A204.1 (cell line): ENCODE data around the gene B4GALT6.
"Not testable (repeated sequence)": the region's sequence is repeated elsewhere in the genome, so short reads cannot be mapped to it uniquely, and the experiment has no call there.

Source experiments
- FAIRE-seq: peaks from 2 replicates; lab custom pipeline; 2012; peaks lifted over from hg19 to GRCh38; lab: Jason Lieb, UNC

The B4GALT6 gene

GRCh38 chr18:31684279-31685096 lies at the start of gene B4GALT6:
Gene B4GALT6 (minus strand): TSS chr18:31684581. CDS start chr18:31684426, 155 bp downstream.
- no peak for FAIRE-seq

GRCh38 chr18:31731628-31732027 lies 47.2 kb upstream of the B4GALT6 start:
- FAIRE-seq: no peak

DNA sequence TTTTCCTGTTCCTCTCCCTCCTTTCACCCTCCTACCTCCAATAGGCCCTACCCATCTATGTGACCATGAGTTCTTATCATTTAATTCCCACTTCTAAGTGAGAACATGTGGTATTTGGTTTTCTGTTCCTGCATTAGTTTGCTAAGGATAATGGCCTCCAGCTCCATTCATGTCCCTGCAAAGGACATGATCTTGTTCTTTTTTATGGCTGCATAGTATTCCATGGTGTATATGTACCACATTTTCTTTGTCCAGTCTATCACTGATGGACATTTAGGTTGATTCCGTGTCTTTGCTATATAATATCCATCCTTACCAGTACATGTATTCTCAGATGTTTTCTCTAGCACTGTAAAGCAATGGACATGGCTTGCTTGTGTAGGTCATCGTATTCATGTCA lies 44.8 kb upstream of the B4GALT6 start:
- not testable (repeated sequence) for FAIRE-seq

- no peak for FAIRE-seq
These were observed 39.8 kb upstream of the B4GALT6 start for GRCh38 chr18:31723990-31724711.

- FAIRE-seq: no peak
These were observed 39.2 kb upstream of the B4GALT6 start for GRCh38 chr18:31723639-31723989.

- peak; percentile 32 for FAIRE-seq
These were observed 38.1 kb upstream of the B4GALT6 start for GRCh38 chr18:31722369-31722957.

DNA sequence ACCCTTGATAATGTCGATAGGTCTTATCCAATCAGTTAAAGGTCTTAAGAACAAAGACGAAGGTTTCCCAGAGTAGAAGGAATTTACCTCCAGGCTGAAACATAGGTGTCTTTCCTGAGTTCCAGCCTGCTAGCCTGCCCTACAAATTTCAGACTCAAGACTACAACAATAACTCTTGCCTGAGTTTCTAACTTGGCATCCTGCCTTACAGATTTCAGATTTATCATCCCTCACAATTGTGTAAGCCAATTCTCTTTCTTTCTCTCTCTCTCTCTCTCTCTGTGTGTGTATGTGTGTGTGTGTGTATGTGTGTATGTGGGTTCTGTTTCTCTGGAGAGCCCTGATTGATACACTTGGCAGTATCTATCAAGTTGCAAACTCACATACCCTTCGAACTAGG lies 37.2 kb upstream of the B4GALT6 start:
- no peak for FAIRE-seq

DNA sequence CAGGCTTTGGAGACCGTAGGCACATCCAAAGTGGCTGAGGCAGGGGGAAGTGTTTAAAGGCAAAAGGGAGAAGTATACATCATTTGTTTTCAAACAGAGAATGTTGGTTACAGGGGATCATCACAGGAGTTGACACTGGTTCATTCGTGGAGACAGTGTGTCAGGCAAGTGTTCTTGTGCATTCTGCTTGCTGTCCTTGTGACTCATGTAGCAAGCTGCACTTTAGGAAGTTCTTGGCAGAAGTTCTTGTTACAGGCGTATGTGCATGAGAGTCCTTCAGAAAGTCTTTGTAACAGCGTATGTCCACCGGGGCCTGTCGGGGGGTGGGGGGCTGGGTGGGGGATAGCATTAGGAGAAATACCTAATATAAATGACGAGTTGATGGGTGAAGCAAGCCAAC lies 36.5 kb upstream of the B4GALT6 start:
- no peak for FAIRE-seq

DNA sequence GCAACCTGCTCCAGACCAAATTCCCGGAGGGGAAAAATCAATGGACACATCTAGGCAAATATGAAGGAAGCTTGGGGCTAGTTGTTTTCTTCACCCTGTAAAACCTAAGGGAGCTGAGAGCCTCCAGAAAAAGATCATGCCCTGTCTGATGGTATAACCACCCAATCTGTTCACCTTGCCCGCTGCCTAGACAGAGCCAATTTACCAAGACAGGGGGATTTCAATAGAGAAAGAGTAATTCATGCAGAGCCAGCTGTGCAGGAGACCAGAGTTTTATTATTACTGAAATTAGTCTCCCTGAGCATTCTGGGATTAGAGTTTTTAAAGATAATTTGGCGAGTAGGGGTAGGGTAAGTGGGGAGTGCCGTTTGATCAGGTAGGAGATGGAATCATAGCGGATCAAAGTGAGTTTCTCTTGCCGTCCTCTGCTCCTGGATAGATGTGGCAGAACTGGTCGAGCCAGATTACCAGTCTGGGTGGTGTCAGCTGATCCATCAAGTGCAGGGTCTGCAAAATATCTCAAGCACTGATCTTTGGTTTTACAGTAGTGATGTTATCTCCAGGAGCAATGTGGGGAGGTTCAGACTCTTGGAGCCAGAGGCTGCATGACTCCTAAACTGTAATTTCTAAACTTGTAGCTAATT lies 35.1 kb upstream of the B4GALT6 start:
- no peak for FAIRE-seq

DNA sequence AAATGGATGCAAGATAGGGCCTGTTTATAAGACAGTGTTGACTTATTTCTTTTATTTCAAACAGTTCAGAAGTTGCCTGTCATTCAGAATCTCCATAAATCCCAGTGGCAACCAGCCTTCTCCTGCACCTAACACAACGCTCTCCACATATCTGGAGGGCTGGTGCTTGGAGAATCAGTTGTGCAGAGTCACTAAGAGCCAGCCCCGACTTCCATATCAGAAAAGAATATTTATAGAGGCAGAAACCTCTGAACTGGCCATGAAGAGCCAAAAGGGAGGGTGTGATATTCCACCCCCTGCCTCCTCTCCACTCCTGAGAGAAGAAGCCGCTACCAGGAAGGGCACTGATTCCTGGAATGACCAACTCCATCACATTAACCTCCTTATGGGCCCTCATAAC lies 34.0 kb upstream of the B4GALT6 start:
- FAIRE-seq: no peak

DNA sequence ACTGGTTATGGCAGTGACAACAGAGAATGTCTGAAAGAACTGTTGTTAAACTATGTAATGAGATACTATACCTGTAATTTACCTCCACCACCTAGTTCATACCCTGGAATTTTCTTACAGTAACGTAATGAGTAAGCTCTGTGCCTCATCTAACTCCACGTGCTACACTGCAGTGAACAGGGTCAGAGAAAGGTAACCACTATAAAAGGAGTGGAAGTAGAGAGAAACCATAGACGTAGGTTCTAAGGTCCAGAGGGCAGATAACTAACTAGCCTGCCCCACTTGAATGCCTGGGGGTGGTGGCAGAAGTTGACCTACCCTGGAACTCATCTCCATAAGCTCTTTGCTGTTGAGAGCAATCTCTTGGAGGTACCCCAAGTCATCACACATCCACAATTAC lies 32.0 kb upstream of the B4GALT6 start:
- no peak for FAIRE-seq

DNA sequence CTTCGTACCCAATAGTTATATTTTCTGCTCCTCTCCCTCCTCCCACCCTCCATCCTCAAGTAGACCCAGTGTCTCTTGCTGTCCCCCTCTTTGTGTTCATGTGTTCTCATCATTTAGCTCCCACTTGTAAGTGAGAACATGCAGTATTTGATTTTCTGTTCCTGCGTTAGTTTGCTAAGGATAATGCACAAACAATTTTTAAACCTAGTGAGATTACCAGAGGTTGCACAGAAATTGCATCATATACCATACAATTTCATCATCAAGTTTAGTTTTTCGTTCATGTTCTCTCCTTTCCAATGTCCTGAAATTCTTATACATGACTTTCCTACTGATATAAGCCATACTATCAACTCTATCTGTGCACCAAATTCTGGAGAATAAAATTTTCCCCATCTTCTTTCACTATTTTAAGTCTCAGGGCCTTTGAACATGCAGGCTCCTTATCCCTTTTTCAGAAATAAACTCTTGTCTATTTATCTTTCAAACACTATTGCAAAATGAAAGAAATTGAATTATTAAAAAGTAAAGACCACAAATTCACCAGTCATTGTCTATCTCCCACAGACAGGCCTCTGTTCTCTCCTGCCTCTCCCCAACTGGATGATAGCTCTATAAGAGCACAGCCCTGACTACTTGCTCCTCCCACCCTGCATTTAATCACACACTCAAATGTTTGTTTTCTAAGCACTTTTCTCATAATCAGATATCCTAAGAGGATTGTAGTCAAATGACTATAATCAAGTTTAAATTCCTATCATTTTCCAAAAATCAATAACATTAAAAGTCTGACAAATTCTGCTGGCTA lies 27.2 kb upstream of the B4GALT6 start:
- FAIRE-seq: no peak

DNA sequence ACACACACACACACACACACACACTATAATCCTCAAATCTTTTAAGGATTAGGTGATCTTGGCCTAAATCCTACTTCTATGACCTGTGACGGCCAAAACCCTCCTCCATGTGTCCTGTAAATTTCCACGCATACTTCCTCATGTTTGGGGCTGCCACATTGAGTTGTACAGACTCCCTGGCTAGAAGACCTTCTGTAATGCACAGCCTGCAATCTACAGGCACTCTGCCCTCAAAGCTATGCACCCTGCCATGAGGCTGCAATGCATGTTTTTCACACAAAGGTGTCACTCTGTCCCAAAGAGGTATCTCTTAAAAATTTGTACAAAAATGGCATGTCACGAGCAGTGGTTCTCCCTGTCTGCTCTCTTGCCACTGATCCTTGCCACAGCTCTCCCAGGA lies 26.4 kb upstream of the B4GALT6 start:
- no peak for FAIRE-seq

GRCh38 chr18:31707815-31708214 lies 23.4 kb upstream of the B4GALT6 start:
- FAIRE-seq: no peak

DNA sequence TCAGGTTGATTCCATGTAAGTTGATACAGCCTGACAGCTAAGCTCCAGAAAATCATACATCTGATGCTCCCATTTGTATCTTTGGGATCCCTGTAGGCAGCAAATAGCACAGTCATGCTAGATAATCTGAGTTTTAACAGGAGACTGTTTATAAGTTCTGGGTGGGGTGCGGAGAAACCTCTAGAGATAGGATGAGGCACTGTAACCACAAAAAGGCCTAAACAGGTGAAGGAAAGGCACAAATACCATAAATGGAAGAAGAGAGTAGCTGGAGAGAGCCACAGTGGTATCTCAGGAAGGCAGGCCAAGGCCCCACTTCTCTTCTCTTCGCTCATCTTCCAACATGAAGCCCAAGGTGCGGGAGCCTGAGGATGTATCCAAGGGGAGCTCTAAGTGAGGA lies 18.1 kb upstream of the B4GALT6 start:
- FAIRE-seq: no peak

- FAIRE-seq: peak; percentile 82
These were observed 17.4 kb upstream of the B4GALT6 start for GRCh38 chr18:31701744-31702143.

- FAIRE-seq: no peak
These were observed 16.6 kb upstream of the B4GALT6 start for GRCh38 chr18:31700990-31701389.

DNA sequence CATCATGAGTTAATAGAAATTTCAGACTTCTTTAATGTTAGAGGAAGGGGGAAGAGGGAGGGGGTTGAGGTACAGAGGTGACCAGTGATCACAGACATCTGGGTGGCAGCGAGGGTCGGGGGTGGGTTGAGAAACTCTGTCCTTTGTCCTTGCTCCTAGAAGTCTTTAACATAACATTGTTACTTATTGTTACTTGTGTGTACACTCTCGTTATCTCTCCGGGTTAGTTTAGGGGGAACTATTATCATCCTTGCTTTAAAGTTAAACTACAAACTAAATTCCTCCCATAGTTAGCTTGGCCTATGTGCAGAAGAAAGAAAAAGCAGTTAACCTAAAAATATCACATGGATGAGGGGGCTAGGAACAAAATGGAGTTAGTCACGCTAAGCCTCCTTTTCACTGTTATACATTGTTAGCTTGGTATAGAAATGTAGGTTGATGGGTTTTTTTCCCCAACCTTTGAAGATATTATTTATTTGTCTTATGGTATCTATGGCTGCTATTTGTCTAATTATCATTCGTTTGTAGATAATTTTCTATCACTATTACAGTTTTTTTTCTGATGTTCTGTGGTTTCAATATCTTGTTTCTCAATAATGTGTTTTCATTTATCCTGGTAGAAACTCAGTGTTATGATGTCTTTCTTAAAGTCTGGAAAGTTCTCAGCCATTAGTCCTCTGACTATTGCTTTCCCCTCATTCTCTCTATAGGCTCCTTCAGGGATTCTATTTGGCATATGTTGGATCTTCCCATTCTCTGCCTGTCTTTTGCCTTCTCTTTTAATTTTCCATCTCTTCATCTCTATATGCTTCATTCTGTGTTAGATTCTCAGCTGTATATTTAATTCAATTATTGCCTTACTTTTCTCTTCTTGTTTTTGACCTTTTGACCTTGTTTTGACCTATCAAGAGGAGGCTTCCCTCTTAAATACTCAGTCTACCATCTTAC lies 13.2 kb upstream of the B4GALT6 start:
- no peak for FAIRE-seq

DNA sequence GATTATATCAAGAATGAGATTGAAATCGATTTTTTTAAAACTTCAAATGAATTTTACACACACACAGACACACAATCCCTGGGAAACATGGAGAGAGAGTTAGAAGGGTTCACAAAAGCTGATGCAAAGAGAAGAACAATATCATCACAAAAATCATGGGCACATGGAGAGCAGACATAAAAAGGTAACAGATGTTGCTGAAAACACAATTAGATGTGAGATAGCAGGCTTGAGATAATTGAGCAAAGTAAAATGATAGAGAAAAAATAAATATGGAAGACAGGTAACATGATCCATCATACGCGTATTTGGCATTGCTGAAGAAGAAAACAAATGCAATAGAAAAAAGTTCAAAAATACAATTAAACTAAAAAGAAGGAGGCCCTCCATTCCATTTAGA lies 11.6 kb upstream of the B4GALT6 start:
- FAIRE-seq: no peak

- FAIRE-seq: no peak
These were observed 9.9 kb upstream of the B4GALT6 start for GRCh38 chr18:31694297-31694696.

DNA sequence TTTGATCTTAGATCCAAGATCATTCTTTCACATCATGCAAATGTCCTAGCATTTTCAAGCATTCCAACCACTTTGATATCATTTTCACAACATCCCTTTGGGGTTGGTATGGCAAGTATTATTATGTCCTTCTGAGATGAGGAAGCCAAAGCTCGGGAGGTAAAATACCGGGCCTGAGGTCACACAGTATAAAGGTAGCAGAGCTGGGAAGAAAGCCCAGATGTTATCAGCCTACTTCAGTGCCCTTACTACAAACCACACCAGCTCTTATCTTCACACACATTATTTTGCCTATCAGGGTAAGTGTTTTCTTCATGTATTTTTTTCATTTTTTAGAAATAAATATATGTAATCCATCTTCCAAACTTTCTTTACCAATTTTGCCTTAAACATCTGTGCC lies 4.2 kb upstream of the B4GALT6 start:
- FAIRE-seq: no peak
